ENCODE measurements around the gene MCM9. TPM values are rescaled to one million over a fixed set of nuclear protein-coding genes. Genes with fewer than 3 reads are reported as not detected.

The MCM9 gene
- total RNA-seq, 2 experiments from 2014 or later: 18.4 to 21.3 TPM

DNA sequence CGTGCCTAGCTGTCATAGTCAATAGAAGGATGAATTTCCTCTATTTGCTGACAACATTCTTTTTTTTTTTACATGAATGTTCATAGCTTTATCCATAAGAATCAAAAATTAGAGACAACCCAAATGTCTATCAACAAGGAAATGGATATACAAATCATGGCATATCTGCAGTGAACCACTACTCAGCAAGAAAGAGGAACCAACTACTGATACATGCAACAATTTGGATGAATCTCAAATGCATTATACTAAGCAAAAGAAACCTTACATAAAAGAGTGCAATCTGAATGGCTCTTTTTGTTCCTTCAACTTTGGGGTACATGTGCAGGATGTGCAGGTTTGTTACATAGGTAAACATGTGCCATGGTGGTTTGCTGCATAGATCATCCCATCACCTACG is 17.7 kb upstream of the MCM9 start:
- Mint-ChIP-seq H3K4me1 (ENCODE audit: low read depth) (no peaks in the 10 kb centered on the region), H3K9me3 (peaks cover 10% of the 10 kb centered on the region), H3K4me3 (no peak overlapping the region), H3K27ac (no peak overlapping the region), H3K36me3 (ENCODE audit: low read depth) (no peaks in the 10 kb centered on the region), H3K27me3 (no peaks in the 10 kb centered on the region)
- TF ChIP-seq, protein P1, sequence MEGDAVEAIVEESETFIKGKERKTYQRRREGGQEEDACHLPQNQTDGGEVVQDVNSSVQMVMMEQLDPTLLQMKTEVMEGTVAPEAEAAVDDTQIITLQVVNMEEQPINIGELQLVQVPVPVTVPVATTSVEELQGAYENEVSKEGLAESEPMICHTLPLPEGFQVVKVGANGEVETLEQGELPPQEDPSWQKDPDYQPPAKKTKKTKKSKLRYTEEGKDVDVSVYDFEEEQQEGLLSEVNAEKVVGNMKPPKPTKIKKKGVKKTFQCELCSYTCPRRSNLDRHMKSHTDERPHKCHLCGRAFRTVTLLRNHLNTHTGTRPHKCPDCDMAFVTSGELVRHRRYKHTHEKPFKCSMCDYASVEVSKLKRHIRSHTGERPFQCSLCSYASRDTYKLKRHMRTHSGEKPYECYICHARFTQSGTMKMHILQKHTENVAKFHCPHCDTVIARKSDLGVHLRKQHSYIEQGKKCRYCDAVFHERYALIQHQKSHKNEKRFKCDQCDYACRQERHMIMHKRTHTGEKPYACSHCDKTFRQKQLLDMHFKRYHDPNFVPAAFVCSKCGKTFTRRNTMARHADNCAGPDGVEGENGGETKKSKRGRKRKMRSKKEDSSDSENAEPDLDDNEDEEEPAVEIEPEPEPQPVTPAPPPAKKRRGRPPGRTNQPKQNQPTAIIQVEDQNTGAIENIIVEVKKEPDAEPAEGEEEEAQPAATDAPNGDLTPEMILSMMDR (IDR thresholded peaks at IDR 0.05): no peak
- POLR2A ChIA-PET: no interaction called here
- ATAC-seq (no peak), DNase-seq (no peak)
- intact Hi-C loops (cut with micrococcal nuclease): no loop called here
- CTCF ChIA-PET: interaction anchor here (1.3 to 2.1 kb wide), 2 partner anchors 19 to 158 kb away, joined by 3 to 8 read pairs; no protein-coding TSS in a partner anchor

DNA sequence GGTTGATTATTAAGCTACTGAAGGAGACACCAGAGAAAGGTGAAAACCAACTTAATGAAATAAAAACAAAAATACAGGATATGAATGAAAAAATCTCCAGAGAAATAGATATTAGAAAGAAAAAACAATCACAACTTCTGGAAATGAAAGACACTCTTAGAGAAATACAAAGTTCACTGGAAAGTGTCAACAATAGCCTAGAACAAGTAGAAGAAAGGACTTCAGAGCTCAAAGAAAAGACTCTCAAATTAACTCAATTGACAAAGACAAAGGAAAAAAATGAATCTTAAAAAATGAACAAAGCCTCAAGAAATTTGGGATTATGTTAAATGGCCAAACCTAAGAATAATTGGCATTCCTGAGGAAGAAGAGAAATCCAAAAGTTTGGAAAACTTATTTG is 10.3 kb upstream of the MCM9 start:
- Mint-ChIP-seq H3K4me3 (no peak overlapping the region), H3K36me3 (ENCODE audit: low read depth) (peaks cover 7% of the 10 kb centered on the region), H3K27ac (no peak overlapping the region), H3K4me1 (ENCODE audit: low read depth) (no peaks in the 10 kb centered on the region), H3K9me3 (peaks cover 50% of the 10 kb centered on the region), H3K27me3 (no peaks in the 10 kb centered on the region)
- ATAC-seq (no peak), DNase-seq (no peak)
- TF ChIP-seq, protein P1 (IDR thresholded peaks at IDR 0.05): no peak
- intact Hi-C loops (cut with micrococcal nuclease): no loop called here
- CTCF ChIA-PET: no interaction called here
- POLR2A ChIA-PET: no interaction called here

DNA sequence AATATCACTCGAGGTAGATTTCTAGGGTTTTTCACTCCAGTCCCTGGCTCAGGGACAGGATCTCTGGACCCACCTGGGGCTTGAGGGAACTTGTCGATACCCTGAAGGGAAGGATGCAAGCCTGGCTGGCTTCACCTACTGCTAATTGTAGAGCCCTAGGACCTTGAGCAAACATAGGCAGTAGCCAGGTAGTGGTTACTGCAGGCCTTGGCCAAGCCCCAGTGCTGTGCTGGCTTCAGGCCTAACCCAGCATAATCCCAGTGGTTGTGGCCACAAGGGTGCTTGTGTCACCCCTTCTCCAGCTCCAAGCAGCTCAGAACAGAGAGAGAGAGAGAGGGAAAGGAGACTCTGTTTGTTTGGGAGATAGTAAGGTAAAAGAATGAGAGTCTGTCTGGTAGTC is 5.8 kb upstream of the MCM9 start:
- intact Hi-C loops (cut with micrococcal nuclease): no loop called here
- POLR2A ChIA-PET: no interaction called here
- no peak for DNase-seq
- H3K27me3 Mint-ChIP-seq: no peaks in the 10 kb centered on the region
- H3K27ac Mint-ChIP-seq: no peak overlapping the region
- no peak overlapping the region for H3K4me3 Mint-ChIP-seq
- peaks cover 35% of the 10 kb centered on the region for H3K9me3 Mint-ChIP-seq
- TF ChIP-seq, protein P1 (IDR thresholded peaks at IDR 0.05): no peak
- peaks cover 12% of the 10 kb centered on the region for H3K4me1 Mint-ChIP-seq (ENCODE audit: low read depth)
- peaks cover 36% of the 10 kb centered on the region for H3K36me3 Mint-ChIP-seq (ENCODE audit: low read depth)
- CTCF ChIA-PET: no interaction called here
- no peak for ATAC-seq

DNA sequence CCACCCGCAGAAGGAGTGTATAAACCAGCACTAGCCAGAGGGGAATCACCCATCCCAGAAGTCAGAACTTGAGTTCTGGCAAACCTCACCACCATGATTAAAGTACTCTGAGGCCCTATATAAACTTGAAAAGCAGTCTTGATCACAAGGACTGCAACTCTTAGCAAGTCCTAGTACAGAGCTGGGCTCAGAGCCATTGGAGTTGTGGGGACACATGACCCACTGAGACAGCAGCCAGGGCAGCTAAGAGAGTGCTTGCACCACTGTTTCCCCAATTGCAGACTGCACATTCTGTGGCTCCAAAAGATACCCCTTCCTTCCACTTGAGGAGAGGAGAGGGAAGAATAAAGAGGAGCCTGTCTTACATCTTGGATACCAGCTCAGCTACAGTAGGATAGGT is 4.7 kb upstream of the MCM9 start:
- H3K9me3 Mint-ChIP-seq: peaks cover 28% of the 10 kb centered on the region
- H3K4me1 Mint-ChIP-seq (ENCODE audit: low read depth): peaks cover 17% of the 10 kb centered on the region
- ATAC-seq: no peak
- intact Hi-C loops (cut with micrococcal nuclease): no loop called here
- H3K27ac Mint-ChIP-seq: no peak overlapping the region
- DNase-seq: no peak
- peaks cover 35% of the 10 kb centered on the region for H3K36me3 Mint-ChIP-seq (ENCODE audit: low read depth)
- POLR2A ChIA-PET: interaction anchor here (0.6 kb wide), 1 partner anchor 211 kb away, joined by 3 read pairs; no protein-coding TSS in a partner anchor
- H3K27me3 Mint-ChIP-seq: no peaks in the 10 kb centered on the region
- TF ChIP-seq, protein P1 (IDR thresholded peaks at IDR 0.05): no peak
- CTCF ChIA-PET: no interaction called here
- H3K4me3 Mint-ChIP-seq: no peak overlapping the region

DNA sequence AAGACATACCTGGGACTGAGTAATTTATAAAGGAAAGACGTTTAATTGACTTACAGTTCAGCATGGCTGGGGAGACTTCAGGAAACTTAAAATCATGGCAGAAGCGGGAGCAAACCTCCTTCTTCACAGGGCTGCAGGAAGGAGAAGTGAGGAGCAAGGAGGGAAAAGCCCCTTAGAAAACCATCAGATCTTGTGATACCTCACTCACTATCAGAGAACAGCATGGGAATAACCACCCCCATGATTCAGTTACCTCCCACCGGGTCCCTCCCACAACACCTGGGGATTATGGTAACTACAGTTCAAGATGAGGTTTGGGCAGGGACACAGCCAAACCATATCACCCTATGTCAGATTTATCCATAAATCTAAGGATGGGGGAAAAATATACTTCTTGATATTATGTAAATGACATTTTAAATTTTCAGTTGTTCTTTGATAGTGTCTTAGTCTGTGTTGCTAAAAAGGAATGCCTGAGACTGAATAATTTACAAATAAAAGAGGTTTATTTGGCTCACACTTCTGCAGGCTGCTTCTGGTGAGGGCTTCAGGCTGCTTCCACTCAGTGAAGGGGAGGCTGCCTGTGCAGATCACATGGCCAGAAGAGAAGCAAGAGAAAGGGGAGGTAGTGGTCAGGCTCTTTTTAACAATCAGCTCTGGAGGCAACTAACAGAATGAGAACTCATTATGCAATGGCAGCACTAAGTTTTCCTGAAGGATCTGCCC is 1.2 kb upstream of the MCM9 start:
- no peaks in the 10 kb centered on the region for H3K27me3 Mint-ChIP-seq

More for the DNA sequence above, 1.2 kb upstream of the MCM9 start:
- peak overlapping the region; percentile 88 for H3K4me3 Mint-ChIP-seq
- intact Hi-C loops (cut with micrococcal nuclease): no loop called here
- H3K36me3 Mint-ChIP-seq (ENCODE audit: low read depth): peaks cover 44% of the 10 kb centered on the region
- H3K4me1 Mint-ChIP-seq (ENCODE audit: low read depth): peaks cover 33% of the 10 kb centered on the region
- ATAC-seq: no peak
- CTCF ChIA-PET: no interaction called here
- peaks cover 11% of the 10 kb centered on the region for H3K9me3 Mint-ChIP-seq
- no peak for DNase-seq
- no peak overlapping the region for H3K27ac Mint-ChIP-seq
- POLR2A ChIA-PET: no interaction called here
- TF ChIP-seq, protein P1 (IDR thresholded peaks at IDR 0.05): no peak

Data from activated CD8-positive, alpha-beta T cell treated with anti-CD3 and anti-CD28 coated beads for 36 hours (primary cell).